Neural progenitor cell (in vitro differentiated cells): ENCODE data around the gene YAP1.

Source experiments
- CTCF ChIP-seq: fragments of 200-600 bp; sonication (generic); IDR thresholded peaks from 2 replicates; pipeline ENCODE4 v1.5.1; 2017; ENCODE audit warnings: antibody characterized with exemption, mild to moderate bottlenecking
- EZH2 ChIP-seq: fragments of 200-600 bp; sonication (generic); IDR thresholded peaks from 2 replicates; pipeline ENCODE4 v1.6.1; 2017; ENCODE audit warnings: antibody characterized with exemption, mild to moderate bottlenecking, moderate library complexity

GRCh38 chr11:102139081-102139498 lies 28.8 kb downstream of the YAP1 start:
- TF ChIP-seq CTCF (no peak), EZH2 (no peak)
